Tongue (tissue), 2 donors: ENCODE results near the gene ADGRB2. TPM values are rescaled to one million over a fixed set of nuclear protein-coding genes. Genes with fewer than 3 reads are reported as not detected.

ENCODE experiments used
- DNase-seq: peaks from one replicate; pipeline ENCODE4 v3.0.0-alpha.2; 2015
- total RNA-seq: library from RNA; depleted of rRNA; stranded (reverse); fragments of >200 nt; gene quantifications from one replicate; pipeline ENCODE4 v1.2.3, GENCODE V29; 2014

ADGRB2 gene
- total RNA-seq, 1 donor from 2014 or later: 7.9 TPM

- peak; percentile 86 for DNase-seq
These were observed 31.9 kb upstream of the ADGRB2 start for GRCh38 chr1:31795801-31796621.

DNA sequence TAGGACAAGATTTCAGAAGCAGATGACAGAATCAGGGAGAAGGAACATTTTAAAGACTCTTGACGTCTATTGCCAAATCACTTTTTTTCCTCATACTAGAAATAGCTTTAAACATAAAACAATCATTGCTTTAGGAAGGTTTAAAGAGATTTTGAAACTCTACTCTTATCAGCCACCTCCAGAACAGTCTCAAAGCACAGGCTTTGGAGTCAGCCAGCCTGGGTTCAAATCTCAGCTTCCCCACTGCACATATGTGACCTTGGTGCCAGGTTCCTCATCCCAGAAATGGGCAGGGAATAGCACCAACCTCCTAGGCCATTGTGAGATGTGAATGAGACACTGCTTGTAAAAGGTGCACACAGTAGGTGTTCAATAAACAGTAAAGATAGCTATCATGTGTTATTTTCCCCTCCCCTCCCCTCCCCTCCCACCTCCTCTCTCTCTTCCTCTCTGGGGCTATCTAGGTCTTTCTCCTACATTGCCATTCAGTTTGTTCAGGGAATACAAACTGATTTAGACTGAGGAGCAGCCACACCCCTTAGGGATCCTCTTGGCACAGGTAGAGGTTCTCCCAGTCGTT lies 31.0 kb upstream of the ADGRB2 start:
- DNase-seq: no peak

- DNase-seq: no peak
These were observed 29.6 kb upstream of the ADGRB2 start for GRCh38 chr1:31793586-31794285.

DNA sequence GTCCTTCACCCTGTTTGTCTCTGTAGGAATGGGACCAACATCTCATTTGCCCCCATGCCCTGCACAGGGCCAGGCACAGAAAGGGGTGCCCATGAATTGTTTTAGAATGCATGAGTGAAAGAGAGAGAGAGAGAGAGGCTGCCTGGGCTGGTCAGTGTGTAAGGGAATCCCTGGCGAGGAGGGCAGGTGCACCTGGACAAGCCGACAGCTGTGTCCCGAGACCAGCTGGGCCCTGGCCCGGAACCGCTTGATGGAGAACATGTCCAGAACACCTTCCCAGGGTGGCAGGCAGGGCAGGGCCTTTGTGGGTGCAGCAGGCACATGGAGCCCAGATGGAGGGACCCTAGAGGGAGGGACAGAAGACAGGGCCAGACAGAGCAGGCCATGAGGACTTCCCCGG lies 28.9 kb upstream of the ADGRB2 start:
- DNase-seq: no peak

DNA sequence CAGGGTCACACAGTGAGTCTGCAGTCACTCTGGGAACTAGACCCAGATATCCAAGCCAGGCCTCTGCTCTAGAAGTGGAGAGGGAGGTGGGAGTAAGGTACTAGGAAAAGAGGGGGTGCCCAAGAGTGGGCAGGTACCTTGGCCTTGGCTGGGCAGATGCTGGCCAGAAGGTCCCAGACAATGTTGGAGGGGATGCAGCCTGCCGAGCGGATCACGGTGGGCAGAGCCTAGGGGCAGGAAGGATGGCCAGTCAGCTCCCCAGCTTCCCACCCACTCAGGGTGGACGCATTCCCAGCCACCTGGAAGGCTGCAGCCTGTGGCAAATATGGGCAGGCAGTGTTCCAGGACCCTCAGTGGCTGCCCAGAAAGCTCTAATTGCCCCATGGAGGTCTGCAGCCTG lies 28.4 kb upstream of the ADGRB2 start:
- DNase-seq: no peak

DNA sequence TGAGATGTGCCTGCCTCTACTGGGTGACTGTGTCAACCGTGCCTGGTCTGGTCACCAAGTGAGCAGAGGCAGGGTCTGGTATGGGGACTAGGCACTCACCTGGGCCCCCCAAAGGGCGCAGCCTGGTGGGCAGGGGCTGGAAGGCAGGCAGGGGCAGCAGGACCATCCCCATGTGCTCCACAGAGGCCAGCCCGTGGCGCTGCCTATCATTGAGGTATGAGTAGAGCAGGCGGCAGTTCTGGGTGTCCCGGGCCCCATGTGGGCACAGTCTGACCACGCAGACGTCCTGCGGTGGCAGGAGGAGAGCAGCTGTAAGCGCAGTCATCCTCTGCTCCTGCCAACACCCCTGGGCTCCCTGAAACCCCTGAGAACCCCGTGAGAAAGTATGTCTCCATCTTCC lies 28.0 kb upstream of the ADGRB2 start:
- DNase-seq: no peak

DNA sequence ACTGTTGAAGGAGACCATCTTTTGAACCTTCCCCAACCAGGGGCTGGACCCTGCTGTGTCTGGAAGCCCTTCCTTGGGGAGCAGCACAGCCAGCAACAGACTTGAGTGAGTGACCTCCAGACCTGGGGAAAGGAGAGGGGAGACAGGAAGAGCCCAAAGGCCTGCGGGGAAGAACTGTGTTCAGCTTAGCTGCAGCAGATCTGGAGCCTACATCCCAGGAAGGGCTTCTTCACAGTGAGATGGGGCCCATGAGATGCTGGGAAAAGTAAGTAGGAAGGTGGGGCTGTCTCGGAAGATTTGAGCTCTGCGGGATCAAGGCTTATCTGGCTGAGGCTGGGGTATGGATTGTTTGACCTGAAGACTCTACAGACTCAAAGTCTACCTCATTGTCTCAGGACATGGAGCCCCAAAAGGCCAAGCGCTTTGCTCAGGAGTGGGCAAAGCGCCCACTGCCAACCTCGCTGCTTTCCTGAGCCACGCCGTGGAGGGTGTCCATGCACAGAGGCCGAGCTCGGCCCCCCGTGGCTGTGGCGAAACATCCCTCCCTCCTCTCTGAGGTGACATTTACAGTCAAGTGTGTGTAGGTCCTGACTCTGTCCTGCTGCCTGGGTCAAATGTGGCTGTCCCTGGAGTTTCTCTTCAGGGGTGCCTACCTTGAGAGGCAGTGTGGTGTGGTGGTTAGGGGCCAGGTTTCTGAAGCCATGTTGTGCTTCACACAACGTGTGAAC lies 27.2 kb upstream of the ADGRB2 start:
- DNase-seq: no peak

DNA sequence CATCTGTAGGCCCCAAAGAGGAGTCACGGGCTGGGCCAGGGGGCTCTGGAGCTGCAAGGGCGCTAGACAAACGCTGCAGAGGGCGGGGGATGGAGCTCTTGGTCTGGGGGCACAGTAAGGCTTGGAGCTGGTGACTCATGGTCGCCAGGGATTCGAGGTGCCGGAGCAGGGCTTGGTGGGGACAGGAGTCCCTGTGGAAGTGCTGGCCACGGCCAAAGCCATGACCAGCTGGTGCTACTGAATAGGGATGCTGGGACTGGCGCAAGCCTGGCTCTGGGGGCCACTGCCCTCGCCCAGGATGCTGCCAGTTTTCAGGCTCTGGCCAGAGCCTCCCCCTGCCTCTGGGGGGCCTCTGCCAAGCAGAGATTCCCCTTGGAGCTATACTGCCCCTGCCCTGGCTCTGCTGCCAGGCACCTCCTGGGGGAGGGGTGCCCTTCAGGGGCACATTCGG lies 26.5 kb upstream of the ADGRB2 start:
- DNase-seq: no peak

DNA sequence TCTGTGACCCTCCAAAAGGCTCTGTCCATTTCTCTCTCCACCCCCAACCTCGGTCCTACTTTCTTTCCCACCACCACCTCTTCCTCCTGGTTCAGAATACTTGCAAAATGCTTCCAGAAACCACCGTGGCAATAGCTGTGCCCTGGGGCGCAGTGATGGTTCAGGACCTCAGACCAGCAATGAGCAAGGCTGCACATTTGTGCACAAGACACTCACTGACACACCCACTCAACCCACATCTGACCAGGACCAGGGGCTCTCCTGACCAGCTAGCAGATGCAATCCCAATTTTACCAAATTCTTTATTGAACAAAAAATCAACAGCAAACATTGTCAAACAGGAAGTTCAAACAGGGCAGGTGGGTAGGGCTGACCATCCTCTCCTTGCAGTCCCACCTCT lies 26.0 kb upstream of the ADGRB2 start:
- no peak for DNase-seq

- DNase-seq: peak; percentile 97
These were observed 25.3 kb upstream of the ADGRB2 start for GRCh38 chr1:31789259-31790065.

DNA sequence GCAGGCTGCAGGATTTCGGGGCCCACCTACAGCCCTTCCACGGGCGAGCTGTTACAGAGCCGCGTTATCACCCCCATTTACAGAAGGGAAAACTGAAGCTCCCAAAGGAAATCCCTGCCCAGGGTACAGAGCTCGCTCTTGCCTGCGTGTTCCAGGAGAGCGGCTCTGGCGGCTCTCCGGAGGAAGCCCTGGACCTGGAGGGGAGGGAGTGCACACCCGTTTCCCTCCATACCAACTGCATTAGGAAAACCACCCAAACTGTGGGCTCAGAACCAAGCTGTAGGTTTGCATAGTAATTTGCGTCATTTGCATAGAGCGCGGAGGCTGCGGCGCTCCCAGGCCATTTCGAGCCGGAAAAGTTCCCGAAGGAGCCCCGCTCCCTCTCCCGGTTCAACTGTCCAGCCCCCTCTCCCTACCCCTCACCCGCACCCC lies 24.7 kb upstream of the ADGRB2 start:
- peak; percentile 85 for DNase-seq

DNA sequence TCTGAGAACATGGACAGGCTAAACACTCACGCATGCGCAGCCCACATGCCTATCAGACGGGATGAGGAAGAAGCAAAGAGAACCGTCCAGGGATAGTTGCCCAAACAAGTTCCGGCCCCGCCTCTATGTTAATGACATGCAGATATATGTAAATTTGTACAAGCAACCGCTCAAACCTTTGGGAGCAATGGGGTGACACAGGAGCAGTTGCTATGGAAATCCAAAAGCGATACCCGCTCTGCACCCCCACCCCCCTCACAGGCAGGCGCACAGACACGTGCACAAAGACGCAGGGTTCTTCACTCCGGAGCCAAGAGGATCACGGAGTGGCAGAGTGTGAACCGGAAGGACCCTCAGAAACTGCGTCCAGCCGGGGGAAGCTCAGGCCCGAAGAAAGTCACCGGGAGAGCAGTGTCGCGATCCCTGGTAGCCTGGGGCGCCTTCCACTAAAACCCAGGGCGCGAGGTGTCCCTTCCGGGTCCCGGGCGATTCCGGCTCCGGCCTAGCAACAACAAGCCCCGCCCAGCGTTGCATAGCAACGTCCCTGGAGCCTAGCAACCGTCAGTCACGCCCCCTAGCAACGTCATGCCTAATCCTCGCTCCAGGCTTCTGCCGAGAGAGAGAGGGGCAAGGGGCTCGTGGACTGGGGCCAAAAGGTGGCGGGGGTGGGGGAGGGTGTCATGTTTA lies 24.1 kb upstream of the ADGRB2 start:
- peak; percentile 94 for DNase-seq

- DNase-seq: no peak
These were observed 23.6 kb upstream of the ADGRB2 start for GRCh38 chr1:31787786-31788137.

DNA sequence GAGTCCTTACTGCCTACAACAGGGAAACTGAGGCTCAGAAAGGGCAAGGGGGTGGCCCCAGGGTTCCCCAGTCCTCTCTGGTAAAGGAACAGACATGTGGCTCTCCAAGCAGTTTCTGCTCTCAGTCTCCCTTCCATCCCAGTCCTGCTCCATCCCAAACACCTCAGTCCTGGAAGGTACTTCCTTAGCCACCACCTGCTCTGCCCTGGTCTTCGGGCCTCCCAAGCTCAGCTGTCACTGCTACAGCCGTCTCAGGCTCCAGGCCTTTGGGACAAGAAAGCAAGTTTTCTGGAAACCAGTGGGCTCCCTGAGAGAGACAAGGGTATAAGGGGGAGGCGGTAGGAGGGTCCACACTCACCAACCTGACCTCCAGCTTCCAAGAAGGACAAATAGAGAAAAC lies 23.1 kb upstream of the ADGRB2 start:
- no peak for DNase-seq

DNA sequence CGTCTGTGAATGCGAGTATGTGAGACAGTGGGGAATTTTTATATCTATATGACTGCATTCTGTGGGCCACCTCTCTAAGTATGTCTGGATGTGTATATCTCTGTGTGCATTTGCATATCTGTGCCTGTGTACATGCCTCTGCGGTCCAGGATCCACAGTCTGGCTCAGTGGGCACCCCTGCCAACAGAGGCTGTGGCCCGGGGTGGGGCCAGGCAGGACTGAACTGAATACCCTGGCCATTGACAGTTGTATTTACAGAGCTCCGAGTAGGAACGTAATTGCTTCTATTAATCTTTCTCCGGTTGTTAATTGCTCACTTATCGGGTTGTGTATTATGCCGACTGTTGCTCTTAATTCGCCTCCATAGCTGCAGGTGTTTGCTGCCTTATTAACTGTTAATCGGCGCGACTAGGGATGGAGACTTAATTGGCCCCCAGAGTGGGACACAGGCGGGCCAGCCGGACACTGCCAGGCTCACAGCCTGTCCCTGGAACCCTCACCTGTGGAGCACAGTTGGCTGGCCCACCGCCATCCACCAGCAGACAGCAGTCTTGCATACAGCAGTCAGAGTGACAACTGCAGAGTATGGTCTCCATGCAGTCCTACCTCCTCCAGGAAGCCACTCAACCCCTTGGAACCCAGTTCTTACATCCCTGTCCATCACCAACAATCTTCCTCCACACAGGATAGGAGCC lies 22.4 kb upstream of the ADGRB2 start:
- no peak for DNase-seq

DNA sequence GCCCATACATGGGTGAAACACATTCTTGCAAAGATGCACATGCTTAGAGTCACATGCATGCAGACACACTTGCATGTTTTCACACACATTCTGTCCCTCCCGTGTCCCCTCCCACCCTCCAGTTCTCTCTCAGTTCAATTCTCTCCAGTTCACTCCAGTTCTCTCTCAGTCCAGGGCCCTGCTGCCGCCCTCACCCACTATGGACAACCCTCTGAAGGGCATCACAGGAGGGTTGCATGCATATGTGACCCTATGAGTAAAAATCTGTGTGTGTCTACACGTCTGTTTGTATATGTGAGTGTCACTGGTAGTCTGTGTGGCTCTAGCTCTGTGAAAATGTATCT lies 21.8 kb upstream of the ADGRB2 start:
- no peak for DNase-seq

- no peak for DNase-seq
These were observed 21.1 kb upstream of the ADGRB2 start for GRCh38 chr1:31785020-31785946.

GRCh38 chr1:31784356-31785019 lies 20.3 kb upstream of the ADGRB2 start:
- DNase-seq: no peak

DNA sequence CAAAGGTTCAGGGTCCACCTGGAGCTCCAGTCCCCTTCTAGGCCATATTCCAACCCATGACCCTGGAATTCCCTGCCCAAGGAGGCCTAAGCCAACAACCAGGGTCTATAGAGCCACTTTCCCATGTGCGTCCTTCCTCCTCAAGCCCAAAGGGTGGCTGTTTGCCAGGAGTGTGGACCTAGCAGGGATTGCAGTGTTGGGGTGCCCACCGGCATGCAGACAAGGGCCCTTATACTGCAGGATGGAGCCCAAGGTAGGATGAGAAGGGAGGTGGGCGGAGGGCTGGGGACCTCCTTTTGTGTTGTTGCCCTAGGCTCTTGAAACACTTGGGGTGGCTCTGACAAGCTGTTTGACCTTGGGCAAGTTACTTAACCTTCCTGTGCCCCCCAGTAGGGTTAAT lies 19.7 kb upstream of the ADGRB2 start:
- DNase-seq: no peak
